HG03103 (cell line): ENCODE results near the gene TEDC2.
A peak's percentile ranks its signal among the peaks of the same experiment; 100 is the strongest.
"Not testable (repeated sequence)": the region's sequence is repeated elsewhere in the genome, so short reads cannot be mapped to it uniquely, and the experiment has no call there.

Experiments used
- ATAC-seq: cut with Tn5 transposase; IDR thresholded peaks from one replicate; pipeline ENCODE4 v1.9.1; 2021; ENCODE audit warnings: low read depth; ENCODE audit not compliant: unreplicated experiment

Gene TEDC2

GRCh38 chr16:2459647-2460390, at the start of gene TEDC2:
TSS of gene TEDC2 (plus strand) at chr16:2460109. CDS start at chr16:2460145, 36 bp downstream.
- ATAC-seq: peak; percentile 92

- ATAC-seq: no peak
Measured at GRCh38 chr16:2415085-2415484, 44.8 kb upstream of the TEDC2 start.

GRCh38 chr16:2420035-2420434, 39.9 kb upstream of the TEDC2 start:
- no peak for ATAC-seq

GRCh38 chr16:2422123-2422867, 37.6 kb upstream of the TEDC2 start:
- no peak for ATAC-seq

- ATAC-seq: no peak
Measured at GRCh38 chr16:2424061-2425007, 35.6 kb upstream of the TEDC2 start.

- ATAC-seq: no peak
Measured at GRCh38 chr16:2425008-2425518, 34.8 kb upstream of the TEDC2 start.

GRCh38 chr16:2425825-2426430, 34.0 kb upstream of the TEDC2 start:
- no peak for ATAC-seq

GRCh38 chr16:2426941-2427361, 33.0 kb upstream of the TEDC2 start:
- no peak for ATAC-seq

GRCh38 chr16:2427526-2427925, 32.4 kb upstream of the TEDC2 start:
- no peak for ATAC-seq

GRCh38 chr16:2428051-2428783, 31.7 kb upstream of the TEDC2 start:
- no peak for ATAC-seq

GRCh38 chr16:2428784-2429033, 31.2 kb upstream of the TEDC2 start:
- ATAC-seq: peak; percentile 23

GRCh38 chr16:2429034-2429770, 30.7 kb upstream of the TEDC2 start, which contains the start of gene CCNF:
TSS of gene CCNF (plus strand) at chr16:2429447. CDS start at chr16:2429482, 35 bp downstream.
- ATAC-seq: peak; percentile 78

- ATAC-seq: no peak
Measured at GRCh38 chr16:2429771-2430663, 29.9 kb upstream of the TEDC2 start.

- no peak for ATAC-seq
Measured at GRCh38 chr16:2432286-2432685, 27.6 kb upstream of the TEDC2 start.

- ATAC-seq: no peak
Measured at GRCh38 chr16:2432801-2433505, 27.0 kb upstream of the TEDC2 start.

GRCh38 chr16:2435236-2435635, 24.7 kb upstream of the TEDC2 start:
- not testable (repeated sequence) for ATAC-seq

- ATAC-seq: no peak
Measured at GRCh38 chr16:2436110-2436509, 23.8 kb upstream of the TEDC2 start.
